ENCODE results near the gene CDH2. TPM values are rescaled to one million over a fixed set of nuclear protein-coding genes. Genes with fewer than 3 reads are reported as not detected.

CDH2 gene
- total and polyA plus RNA-seq, 2 experiments from 2014 or later, result 14.7 to 36.9 TPM

- no peak for TF ChIP-seq ZNF462 (CRISPR knock-in tag; IDR thresholded peaks at IDR 0.05)
- no peak for TF ChIP-seq EZH2phosphoT487 (IDR thresholded peaks at IDR 0.05; ENCODE audit: unreplicated experiment)
- no peak for TF ChIP-seq ZNF331 (CRISPR knock-in tag; IDR thresholded peaks at IDR 0.05; ENCODE audit: low read depth)
- no peak for TF ChIP-seq POLR2AphosphoS5 (IDR thresholded peaks at IDR 0.05; ENCODE audit: low read depth)
- no peak for TF ChIP-seq STAT1 (IDR thresholded peaks at IDR 0.05; ENCODE audit: unreplicated experiment)
Measured at GRCh38 chr18:28040716-28041115, 136.2 kb downstream of the CDH2 start (continued).

DNA sequence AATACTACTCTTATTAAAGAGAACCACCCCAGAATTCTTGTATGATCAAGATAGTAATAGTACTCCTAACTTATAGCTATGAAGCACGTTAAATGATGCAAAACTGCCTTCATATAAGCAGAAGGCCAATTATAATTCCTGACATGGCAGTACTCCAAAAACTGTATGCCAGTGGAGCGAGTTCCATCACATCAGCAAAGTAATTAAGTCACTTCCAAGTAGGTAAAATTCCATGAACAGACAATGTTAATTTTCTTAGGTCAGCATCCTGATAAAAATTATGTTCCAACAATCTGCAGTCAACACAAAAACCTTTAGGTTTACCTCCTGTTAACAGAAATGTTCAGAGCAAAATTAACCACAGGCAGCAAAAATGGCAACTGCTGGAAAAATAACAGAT, 136.7 kb downstream of the CDH2 start:
- no peaks in the 10 kb centered on the region for H3K79me2 ChIP-seq (replicated peaks; ENCODE audit: insufficient read depth)
- H3K4me3 ChIP-seq, result no peak overlapping the region
- H3K36me3 Mint-ChIP-seq (ENCODE audit: low read depth), result no peaks in the 10 kb centered on the region
- H3K4me3 Mint-ChIP-seq, result no peak overlapping the region
- H3K27ac ChIP-seq (ENCODE audit: low read depth), result no peak overlapping the region
- H3K27me3 Mint-ChIP-seq (ENCODE audit: insufficient read depth, low read depth, poor library complexity), result no peaks in the 10 kb centered on the region
- H3K27ac Mint-ChIP-seq, result no peak overlapping the region
- ATAC-seq (no peak), DNase-seq (ENCODE audit: low spot score) (no peak)
- peaks cover 29% of the 10 kb centered on the region for H3K4me1 Mint-ChIP-seq
- no peak overlapping the region for H2AFZ ChIP-seq
- H3K27me3 ChIP-seq (ENCODE audit: insufficient read depth), result no peaks in the 10 kb centered on the region
- no peak overlapping the region for H3K4me2 ChIP-seq
- no peaks in the 10 kb centered on the region for H3K9me2 ChIP-seq (ENCODE audit: insufficient read depth)
- H3K36me3 ChIP-seq (ENCODE audit: insufficient read depth), result no peaks in the 10 kb centered on the region
- H3K4me1 ChIP-seq (ENCODE audit: insufficient read depth), result peaks cover 37% of the 10 kb centered on the region
- no peaks in the 10 kb centered on the region for H3K9me3 Mint-ChIP-seq
- H4K20me1 ChIP-seq (replicated peaks; ENCODE audit: insufficient read depth), result no peaks in the 10 kb centered on the region
- no peaks in the 10 kb centered on the region for H3F3A ChIP-seq (replicated peaks; ENCODE audit: low read depth)
- TF ChIP-seq, protein P1, sequence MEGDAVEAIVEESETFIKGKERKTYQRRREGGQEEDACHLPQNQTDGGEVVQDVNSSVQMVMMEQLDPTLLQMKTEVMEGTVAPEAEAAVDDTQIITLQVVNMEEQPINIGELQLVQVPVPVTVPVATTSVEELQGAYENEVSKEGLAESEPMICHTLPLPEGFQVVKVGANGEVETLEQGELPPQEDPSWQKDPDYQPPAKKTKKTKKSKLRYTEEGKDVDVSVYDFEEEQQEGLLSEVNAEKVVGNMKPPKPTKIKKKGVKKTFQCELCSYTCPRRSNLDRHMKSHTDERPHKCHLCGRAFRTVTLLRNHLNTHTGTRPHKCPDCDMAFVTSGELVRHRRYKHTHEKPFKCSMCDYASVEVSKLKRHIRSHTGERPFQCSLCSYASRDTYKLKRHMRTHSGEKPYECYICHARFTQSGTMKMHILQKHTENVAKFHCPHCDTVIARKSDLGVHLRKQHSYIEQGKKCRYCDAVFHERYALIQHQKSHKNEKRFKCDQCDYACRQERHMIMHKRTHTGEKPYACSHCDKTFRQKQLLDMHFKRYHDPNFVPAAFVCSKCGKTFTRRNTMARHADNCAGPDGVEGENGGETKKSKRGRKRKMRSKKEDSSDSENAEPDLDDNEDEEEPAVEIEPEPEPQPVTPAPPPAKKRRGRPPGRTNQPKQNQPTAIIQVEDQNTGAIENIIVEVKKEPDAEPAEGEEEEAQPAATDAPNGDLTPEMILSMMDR (conservative IDR thresholded peaks at IDR 0.05; ENCODE audit: low read depth in 2 of 2), result no peak
- TF ChIP-seq EZH2phosphoT487 (IDR thresholded peaks at IDR 0.05; ENCODE audit: unreplicated experiment) (no peak), ZNF331 (CRISPR knock-in tag; IDR thresholded peaks at IDR 0.05; ENCODE audit: low read depth) (no peak), CREB1 (CRISPR knock-in tag; IDR thresholded peaks at IDR 0.05; ENCODE audit: low read depth) (no peak), ZNF462 (CRISPR knock-in tag; IDR thresholded peaks at IDR 0.05) (no peak), STAT1 (IDR thresholded peaks at IDR 0.05; ENCODE audit: unreplicated experiment) (no peak), EZH2 (IDR thresholded peaks at IDR 0.05; ENCODE audit: low read depth, unreplicated experiment) (no peak)
